ENCODE data around the gene TTBK2. TPM values are rescaled to one million over a fixed set of nuclear protein-coding genes. Genes with fewer than 3 reads are reported as not detected.

Gene TTBK2
- total RNA-seq, 3 donors from 2014 or later (not counting 1 experiment from before 2014, with no cell fraction given), result 17.5 to 25.9 (median 25.7) TPM

GRCh38 chr15:42750306-42750705 lies 170.3 kb downstream of the TTBK2 start:
- Histone ChIP-seq H3K27me3 (ENCODE audit: control insufficient read depth, insufficient read depth, low read length) (no peaks in the 10 kb centered on the region), H3K36me3 (ENCODE audit: control insufficient read depth, insufficient read depth, low read length) (peaks cover 16% of the 10 kb centered on the region), H3K4me3 (ENCODE audit: low read length) (no peak overlapping the region), H3K4me1 (ENCODE audit: control insufficient read depth, insufficient read depth, low read length) (no peaks in the 10 kb centered on the region), H3K9me3 (ENCODE audit: control insufficient read depth, insufficient read depth, low read length) (peaks cover 2% of the 10 kb centered on the region), H3K27ac (ENCODE audit: low read length) (no peak overlapping the region)
- WGBS (ENCODE audit: insufficient coverage), result 89% methylated on average over 1 of the region's 2 CpGs
- intact Hi-C loops (cut with micrococcal nuclease), result no loop called here
- Mint-ChIP-seq H3K9me3 (peaks cover 4 to 5% of the 10 kb centered on the region in 2 donors), H3K36me3 (peaks cover 27% of the 10 kb centered on the region), H3K4me3 (no peak overlapping the region), H3K4me1 (peaks cover 0 to 4% of the 10 kb centered on the region in 2 donors), H3K27me3 (ENCODE audit: low read depth in 2 of 2) (no peaks in the 10 kb centered on the region), H3K27ac (no peak overlapping the region)
- ATAC-seq (no peak), DNase-seq (no peak)
- TF ChIP-seq CTCF (IDR thresholded peaks at IDR 0.05), result no peak

GRCh38 chr15:42749266-42749665 lies 171.3 kb downstream of the TTBK2 start:
- DNase-seq (no peak), ATAC-seq (no peak)
- Mint-ChIP-seq H3K27ac (no peak overlapping the region), H3K9me3 (peaks cover 4 to 5% of the 10 kb centered on the region in 2 donors), H3K36me3 (peaks cover 30% of the 10 kb centered on the region), H3K27me3 (ENCODE audit: low read depth in 2 of 2) (no peaks in the 10 kb centered on the region), H3K4me1 (peaks cover 0 to 4% of the 10 kb centered on the region in 2 donors), H3K4me3 (no peak overlapping the region)
- intact Hi-C loops (cut with micrococcal nuclease), result no loop called here
- Histone ChIP-seq H3K27me3 (ENCODE audit: control insufficient read depth, insufficient read depth, low read length) (no peaks in the 10 kb centered on the region), H3K9me3 (ENCODE audit: control insufficient read depth, insufficient read depth, low read length) (peaks cover 2% of the 10 kb centered on the region), H3K4me3 (ENCODE audit: low read length) (no peak overlapping the region), H3K27ac (ENCODE audit: low read length) (no peak overlapping the region), H3K36me3 (ENCODE audit: control insufficient read depth, insufficient read depth, low read length) (peaks cover 20% of the 10 kb centered on the region), H3K4me1 (ENCODE audit: control insufficient read depth, insufficient read depth, low read length) (no peaks in the 10 kb centered on the region)
- 94% methylated on average over 1 of the region's 1 CpG for WGBS (ENCODE audit: insufficient coverage)
- TF ChIP-seq CTCF (IDR thresholded peaks at IDR 0.05), result no peak

GRCh38 chr15:42744195-42744594 lies 176.4 kb downstream of the TTBK2 start:
- Histone ChIP-seq H3K4me1 (ENCODE audit: control insufficient read depth, insufficient read depth, low read length) (no peaks in the 10 kb centered on the region), H3K27me3 (ENCODE audit: control insufficient read depth, insufficient read depth, low read length) (no peaks in the 10 kb centered on the region), H3K4me3 (ENCODE audit: low read length) (no peak overlapping the region), H3K9me3 (ENCODE audit: control insufficient read depth, insufficient read depth, low read length) (no peaks in the 10 kb centered on the region), H3K36me3 (ENCODE audit: control insufficient read depth, insufficient read depth, low read length) (peaks cover 10% of the 10 kb centered on the region), H3K27ac (ENCODE audit: low read length) (no peak overlapping the region)
- no peaks in the 10 kb centered on the region for H3K27me3 Mint-ChIP-seq (ENCODE audit: low read depth in 2 of 2)
- intact Hi-C loops (cut with micrococcal nuclease), result no loop called here
- DNase-seq, result no peak
- H3K36me3 Mint-ChIP-seq, result peaks cover 8% of the 10 kb centered on the region
- no peak overlapping the region for H3K4me3 Mint-ChIP-seq
- H3K27ac Mint-ChIP-seq, result no peak overlapping the region
- H3K9me3 Mint-ChIP-seq, result no peaks in the 10 kb centered on the region
- ATAC-seq, result no peak
- no CpG with 5 or more reads among the region's 1 CpG for WGBS (ENCODE audit: insufficient coverage)
- peaks cover 0 to 4% of the 10 kb centered on the region in 2 donors for H3K4me1 Mint-ChIP-seq
- TF ChIP-seq CTCF (IDR thresholded peaks at IDR 0.05), result no peak

GRCh38 chr15:42742149-42742548 lies 178.4 kb downstream of the TTBK2 start:
- H3K27ac ChIP-seq (ENCODE audit: low read length), result no peak overlapping the region
- no peaks in the 10 kb centered on the region for H3K27me3 ChIP-seq (ENCODE audit: control insufficient read depth, insufficient read depth, low read length)
- H3K27me3 Mint-ChIP-seq (ENCODE audit: low read depth in 2 of 2), result no peaks in the 10 kb centered on the region
- no peaks in the 10 kb centered on the region for H3K9me3 ChIP-seq (ENCODE audit: control insufficient read depth, insufficient read depth, low read length)
- ATAC-seq (no peak), DNase-seq (no peak)
- H3K4me1 ChIP-seq (ENCODE audit: control insufficient read depth, insufficient read depth, low read length), result peaks cover 6% of the 10 kb centered on the region
- WGBS (ENCODE audit: insufficient coverage), result 100% methylated on average over 2 of the region's 4 CpGs
- intact Hi-C loops (cut with micrococcal nuclease), result no loop called here
- TF ChIP-seq CTCF (IDR thresholded peaks at IDR 0.05), result no peak
- H3K4me3 ChIP-seq (ENCODE audit: low read length), result no peak overlapping the region
- H3K4me1 Mint-ChIP-seq, result peaks cover 5 to 6% of the 10 kb centered on the region in 2 donors
- peaks cover 8% of the 10 kb centered on the region for H3K36me3 Mint-ChIP-seq
- H3K4me3 Mint-ChIP-seq, result no peak overlapping the region
- H3K27ac Mint-ChIP-seq, result no peak overlapping the region
- no peaks in the 10 kb centered on the region for H3K9me3 Mint-ChIP-seq
- H3K36me3 ChIP-seq (ENCODE audit: control insufficient read depth, insufficient read depth, low read length), result peaks cover 10% of the 10 kb centered on the region

Data from natural killer cell (primary cell).